LNCAP (cell line): ENCODE measurements around the gene IL1RL2.

ENCODE experiments used
- TF ChIP-seq, protein P1 (sequence below): fragments of 450-650 bp; IDR thresholded peaks from 2 replicates; pipeline ENCODE4 v1.5.1; 2017; ENCODE audit warnings: mild to moderate bottlenecking

IL1RL2 gene

DNA sequence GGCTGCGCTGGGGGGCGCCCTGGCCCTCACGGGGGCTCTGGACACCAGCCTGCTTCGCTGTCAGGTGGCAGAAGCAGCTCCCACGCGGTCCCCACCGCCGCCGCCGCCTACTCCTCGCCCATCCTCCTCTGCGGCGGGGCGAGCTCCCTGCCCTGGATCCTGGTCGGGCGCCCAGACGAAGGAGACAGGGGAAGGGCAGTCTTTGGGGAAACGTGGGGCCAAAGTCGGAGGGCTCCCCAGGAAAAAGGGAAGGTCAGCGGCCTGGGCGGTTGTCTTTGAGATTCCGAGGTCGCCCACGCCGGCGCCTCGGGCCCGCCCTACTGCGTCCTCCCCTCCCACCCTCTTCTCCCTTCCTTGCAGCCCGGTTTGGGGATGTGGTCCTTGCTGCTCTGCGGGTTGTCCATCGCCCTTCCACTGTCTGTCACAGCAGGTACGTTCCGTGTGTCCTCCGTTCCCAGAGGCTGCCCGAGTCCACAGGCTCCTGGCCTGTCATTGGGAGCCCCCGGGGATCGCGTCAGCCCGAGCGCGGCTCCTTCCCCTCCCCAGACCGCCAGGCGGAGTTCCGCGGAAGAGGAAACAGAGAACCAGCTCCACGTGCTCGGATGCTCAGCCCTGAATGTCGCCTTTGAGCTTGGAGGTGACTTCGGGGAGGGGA is 800 bp downstream of the IL1RL2 start:
- TF ChIP-seq, protein P1, sequence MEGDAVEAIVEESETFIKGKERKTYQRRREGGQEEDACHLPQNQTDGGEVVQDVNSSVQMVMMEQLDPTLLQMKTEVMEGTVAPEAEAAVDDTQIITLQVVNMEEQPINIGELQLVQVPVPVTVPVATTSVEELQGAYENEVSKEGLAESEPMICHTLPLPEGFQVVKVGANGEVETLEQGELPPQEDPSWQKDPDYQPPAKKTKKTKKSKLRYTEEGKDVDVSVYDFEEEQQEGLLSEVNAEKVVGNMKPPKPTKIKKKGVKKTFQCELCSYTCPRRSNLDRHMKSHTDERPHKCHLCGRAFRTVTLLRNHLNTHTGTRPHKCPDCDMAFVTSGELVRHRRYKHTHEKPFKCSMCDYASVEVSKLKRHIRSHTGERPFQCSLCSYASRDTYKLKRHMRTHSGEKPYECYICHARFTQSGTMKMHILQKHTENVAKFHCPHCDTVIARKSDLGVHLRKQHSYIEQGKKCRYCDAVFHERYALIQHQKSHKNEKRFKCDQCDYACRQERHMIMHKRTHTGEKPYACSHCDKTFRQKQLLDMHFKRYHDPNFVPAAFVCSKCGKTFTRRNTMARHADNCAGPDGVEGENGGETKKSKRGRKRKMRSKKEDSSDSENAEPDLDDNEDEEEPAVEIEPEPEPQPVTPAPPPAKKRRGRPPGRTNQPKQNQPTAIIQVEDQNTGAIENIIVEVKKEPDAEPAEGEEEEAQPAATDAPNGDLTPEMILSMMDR, result no peak

DNA sequence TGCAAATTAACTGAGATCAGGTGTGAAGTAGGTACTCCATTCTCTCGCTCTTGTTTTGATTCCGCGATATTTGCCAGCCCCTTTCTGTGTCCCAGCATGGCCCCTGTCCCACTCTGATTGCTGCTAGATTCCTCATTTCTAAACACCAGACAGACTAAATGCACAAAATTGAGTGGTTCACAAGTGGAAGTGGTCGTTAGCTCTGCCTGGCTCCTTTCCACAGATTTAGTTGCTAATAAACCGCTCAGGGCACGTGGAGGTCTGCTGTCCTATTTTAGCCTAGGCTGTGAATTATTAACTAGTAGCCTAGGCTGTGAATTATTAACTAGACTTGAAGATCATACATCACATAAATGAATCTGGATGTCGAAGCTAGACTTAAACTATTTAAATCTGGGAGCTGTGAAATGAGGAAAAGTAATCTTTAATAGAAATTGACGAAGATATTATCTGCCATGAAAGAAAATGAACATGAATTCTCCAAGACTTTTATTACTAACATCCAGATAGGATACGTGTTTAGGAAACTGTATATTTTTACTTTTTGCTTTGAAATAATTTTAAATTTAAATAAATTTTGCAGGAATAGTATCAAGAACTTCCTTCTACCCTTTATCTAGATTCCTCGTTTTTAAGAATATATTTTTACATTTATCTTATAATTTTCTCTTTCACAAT is 3.7 kb downstream of the IL1RL2 start:
- TF ChIP-seq, protein P1, result no peak

DNA sequence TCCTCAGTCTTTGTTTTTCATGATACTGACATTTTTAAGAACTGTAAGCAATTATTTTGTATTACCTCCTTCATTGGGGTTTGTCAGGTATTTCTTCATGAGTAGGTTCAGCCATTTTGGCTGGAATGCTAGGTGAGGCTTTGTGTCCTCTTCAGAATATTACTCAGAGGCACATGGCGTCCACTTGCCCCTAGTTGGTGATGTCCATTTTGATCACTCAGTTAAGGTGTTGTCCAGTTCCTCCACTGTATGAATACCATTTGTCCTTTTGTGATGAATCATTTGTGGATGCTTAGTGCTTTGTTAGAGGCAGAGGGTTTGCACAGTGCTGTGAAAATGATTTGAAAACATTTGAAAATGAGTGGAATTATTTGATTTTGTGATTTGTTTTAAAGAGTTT is 4.7 kb downstream of the IL1RL2 start:
- TF ChIP-seq, protein P1, result no peak

DNA sequence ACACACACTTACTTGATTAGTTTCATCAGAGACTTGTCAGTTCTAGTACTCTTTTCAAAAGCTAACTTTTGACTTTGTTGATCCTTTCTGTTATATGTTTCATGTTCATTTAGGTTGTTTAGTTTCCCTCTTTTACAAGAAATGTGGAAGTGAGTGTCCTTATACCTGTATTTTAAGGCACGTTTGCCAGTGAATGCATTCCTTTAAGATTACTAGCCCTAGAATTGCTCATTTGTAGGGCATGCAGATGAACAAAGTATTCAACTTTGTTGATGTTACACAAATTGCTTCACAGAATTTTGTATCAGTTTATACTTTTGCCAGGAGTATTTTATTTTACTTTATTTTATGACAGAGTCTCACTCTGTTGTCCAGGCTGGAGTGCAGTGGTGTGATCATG is 6.3 kb downstream of the IL1RL2 start:
- TF ChIP-seq, protein P1, result no peak

DNA sequence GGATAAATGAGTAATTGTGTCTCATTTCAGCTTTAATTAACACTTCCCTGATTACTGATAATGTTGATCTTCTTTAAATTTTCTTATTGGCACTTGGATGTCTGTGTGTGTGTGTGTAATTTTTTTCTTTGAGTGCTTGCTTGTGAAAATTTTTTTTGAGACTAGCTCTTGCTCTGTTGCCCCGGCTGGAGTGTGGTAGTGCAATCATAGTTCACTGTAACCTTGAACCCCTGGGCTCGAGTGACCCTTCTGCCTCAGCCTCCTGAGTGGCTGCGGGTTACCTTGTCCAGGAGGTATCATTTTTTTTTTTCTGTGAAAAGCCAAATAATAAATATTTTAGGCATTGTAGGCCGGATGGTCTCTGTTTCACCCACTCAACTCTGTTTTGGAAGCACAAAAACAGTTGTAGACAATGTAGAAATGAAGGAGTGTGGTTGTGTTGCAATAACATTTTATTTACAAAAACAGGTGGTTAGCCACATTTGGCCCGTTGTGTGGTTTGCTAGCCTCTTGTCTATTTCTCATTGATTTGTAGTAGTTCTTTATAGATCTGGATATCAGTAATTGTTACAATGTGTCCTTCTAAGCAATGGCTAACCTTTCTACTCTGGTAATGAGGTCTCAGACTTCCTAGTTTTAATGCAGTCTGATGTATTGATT is 7.9 kb downstream of the IL1RL2 start:
- TF ChIP-seq, protein P1, result no peak

DNA sequence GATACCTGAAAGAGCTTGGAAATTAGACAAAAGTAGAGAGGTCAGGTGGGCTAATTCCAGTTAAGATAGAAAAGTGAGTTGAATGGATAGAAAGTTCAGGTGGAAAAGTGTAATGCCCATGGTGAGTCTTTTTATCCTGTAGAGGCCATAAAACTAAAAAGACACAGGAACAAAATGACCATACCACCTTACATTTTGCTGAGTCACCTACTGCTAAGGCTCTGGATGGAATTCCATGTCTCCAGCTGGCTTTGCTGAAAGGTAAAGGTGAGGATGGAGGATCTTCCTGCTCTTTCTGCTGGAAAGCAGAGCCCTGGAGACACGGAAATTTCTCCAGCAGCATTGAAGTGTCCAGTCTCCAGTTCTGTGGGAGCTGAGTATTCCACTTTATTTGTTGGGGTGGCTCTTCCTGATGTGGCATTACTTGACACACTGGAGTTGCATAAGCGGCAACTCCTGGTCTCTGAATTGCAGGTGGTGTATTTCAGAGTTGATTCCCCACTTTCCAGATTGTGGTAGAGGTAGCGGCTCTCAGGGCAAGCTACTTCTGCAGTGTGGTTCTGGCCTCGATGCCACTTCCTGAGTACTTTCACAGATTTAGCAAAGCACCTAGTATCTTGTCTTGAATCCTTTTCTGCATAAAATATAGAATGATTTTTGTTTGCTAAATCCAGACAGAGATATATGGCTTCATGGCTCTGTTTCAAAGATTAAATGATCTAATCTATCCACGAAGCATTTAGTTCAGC is 10.7 kb downstream of the IL1RL2 start:
- TF ChIP-seq, protein P1, result no peak

DNA sequence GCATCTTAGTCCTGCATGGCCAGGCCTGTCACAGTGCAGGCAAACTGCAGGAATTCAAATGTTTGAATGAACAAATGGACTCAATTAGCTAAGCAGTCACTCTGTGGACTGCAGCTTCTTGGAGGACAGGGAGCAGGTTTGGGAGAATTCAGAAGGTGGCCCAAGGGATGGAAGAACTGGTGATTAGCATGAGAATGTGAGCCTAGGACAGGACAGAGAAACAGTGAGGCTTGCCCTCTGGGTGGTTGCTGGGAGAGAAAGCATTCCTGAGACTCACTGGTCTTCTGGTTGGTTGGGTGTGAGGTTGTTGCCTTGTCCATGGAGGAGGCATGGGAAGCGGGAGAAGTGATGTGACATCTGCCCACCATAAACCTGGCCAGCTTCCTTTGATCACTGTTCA is 13.7 kb downstream of the IL1RL2 start:
- TF ChIP-seq, protein P1, result no peak
